WI38 (cell line): ENCODE results near the gene NDUFC1.
"Not testable (repeated sequence)": the region's sequence is repeated elsewhere in the genome, so short reads cannot be mapped to it uniquely, and the experiment has no call there.

Source experiments
- H3K4me3 ChIP-seq: 2 replicates; pipeline ENCODE4 v1.5.1; 2011; ENCODE audit warnings: low read depth, mild to moderate bottlenecking, control low read depth, low read length
- TF ChIP-seq, protein P1 (sequence below): IDR thresholded peaks from 2 replicates; pipeline ENCODE4 v1.5.1; 2012; ENCODE audit warnings: low read depth, mild to moderate bottlenecking, control low read depth, low read length

Gene NDUFC1

DNA sequence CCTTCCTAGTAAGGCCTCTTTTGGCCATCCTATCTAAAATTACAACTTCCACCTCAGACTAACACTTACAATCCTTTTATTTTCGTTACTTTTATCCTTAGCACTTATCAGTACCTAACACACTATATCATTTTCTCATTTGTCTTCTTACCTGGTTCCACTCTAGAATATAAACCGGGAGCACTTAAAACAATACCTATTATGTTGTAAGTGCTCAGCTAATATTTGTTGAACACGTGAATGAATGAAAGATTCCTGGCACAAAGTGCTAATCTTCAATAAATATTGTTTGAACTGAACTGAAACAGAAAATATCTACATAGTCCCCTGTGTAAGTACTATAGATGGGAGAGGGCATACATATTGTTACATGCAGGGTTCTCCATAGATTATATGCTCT lies 36.6 kb downstream of the NDUFC1 start:
- TF ChIP-seq, protein P1, sequence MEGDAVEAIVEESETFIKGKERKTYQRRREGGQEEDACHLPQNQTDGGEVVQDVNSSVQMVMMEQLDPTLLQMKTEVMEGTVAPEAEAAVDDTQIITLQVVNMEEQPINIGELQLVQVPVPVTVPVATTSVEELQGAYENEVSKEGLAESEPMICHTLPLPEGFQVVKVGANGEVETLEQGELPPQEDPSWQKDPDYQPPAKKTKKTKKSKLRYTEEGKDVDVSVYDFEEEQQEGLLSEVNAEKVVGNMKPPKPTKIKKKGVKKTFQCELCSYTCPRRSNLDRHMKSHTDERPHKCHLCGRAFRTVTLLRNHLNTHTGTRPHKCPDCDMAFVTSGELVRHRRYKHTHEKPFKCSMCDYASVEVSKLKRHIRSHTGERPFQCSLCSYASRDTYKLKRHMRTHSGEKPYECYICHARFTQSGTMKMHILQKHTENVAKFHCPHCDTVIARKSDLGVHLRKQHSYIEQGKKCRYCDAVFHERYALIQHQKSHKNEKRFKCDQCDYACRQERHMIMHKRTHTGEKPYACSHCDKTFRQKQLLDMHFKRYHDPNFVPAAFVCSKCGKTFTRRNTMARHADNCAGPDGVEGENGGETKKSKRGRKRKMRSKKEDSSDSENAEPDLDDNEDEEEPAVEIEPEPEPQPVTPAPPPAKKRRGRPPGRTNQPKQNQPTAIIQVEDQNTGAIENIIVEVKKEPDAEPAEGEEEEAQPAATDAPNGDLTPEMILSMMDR = no peak
- H3K4me3 ChIP-seq = no peak overlapping the region

DNA sequence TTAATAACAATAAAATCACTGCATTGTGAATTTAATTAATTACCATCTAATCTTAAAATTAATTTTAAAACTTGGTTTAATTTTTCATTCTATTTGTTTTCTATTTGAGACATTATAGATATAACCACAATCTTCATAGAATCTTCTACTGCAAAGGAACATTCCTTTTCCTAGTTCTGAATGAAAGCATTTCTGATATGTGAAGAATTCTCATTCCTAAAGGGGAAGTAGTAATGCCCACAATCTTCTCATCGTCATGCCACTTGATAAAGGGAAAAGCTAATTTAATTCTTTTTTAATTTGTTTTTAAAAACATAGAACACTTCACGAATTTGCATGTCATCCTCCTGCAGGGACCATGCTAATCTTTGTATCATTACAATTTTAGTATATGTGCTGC lies 45.9 kb downstream of the NDUFC1 start:
- TF ChIP-seq, protein P1 = no peak
- no peak overlapping the region for H3K4me3 ChIP-seq

DNA sequence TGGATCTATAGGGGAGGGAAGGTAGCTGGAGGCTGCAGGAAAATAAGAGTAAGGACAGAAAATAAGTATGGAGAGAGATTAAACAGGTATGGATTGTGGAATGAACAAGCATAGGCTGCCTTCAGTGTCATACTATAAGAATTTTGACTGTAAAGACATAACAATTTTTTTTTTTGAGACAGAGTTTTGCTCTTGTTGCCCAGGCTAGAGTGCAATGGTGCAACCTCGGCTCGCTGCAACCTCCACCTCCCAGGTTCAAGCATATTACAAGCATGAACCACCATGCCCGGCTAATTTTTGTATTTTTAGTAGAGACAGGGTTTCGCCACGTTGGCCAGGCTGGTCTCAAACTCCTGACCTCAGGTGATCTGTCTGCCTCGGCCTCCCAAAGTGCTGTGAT lies 46.7 kb downstream of the NDUFC1 start:
- H3K4me3 ChIP-seq = not testable (repeated sequence)

DNA sequence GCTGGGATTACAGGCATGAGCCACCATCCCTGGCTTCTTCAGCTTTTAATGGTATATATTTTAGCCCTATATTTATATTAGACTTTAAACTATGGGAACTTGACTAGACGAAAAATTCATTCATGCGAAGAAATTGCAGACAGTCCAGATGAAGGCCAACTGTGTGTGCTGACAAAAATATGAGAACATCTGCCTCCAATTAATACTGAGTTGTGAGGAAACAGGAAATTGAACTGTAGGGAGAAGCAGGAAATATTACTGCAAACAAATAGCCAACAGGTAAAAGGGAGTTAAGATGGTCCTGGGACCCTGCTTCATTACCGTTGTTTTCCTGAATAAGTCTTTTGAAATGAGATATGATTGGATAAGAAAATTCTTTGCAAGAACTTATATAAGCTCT lies 48.6 kb downstream of the NDUFC1 start:
- H3K4me3 ChIP-seq = no peak overlapping the region
- TF ChIP-seq, protein P1 = no peak

DNA sequence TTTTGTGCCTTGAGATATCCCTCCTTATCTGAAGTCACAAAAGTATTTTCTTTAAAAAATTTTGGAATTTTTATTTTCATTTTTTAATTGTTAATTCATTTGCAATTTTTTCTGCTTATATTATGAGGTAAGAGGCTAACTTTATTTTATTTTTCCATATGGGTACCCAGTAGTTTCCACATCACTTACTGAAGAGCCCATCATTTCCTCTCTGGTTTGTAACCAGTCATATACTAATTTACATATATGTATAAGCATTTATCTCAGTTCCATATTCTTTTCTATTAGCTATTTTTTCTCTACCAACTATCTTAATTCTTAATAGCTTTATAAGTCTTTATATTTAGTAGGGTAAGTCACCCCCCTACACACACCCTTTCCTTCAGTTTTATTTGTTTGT lies 49.2 kb downstream of the NDUFC1 start:
- TF ChIP-seq, protein P1 = no peak
- H3K4me3 ChIP-seq = no peak overlapping the region

DNA sequence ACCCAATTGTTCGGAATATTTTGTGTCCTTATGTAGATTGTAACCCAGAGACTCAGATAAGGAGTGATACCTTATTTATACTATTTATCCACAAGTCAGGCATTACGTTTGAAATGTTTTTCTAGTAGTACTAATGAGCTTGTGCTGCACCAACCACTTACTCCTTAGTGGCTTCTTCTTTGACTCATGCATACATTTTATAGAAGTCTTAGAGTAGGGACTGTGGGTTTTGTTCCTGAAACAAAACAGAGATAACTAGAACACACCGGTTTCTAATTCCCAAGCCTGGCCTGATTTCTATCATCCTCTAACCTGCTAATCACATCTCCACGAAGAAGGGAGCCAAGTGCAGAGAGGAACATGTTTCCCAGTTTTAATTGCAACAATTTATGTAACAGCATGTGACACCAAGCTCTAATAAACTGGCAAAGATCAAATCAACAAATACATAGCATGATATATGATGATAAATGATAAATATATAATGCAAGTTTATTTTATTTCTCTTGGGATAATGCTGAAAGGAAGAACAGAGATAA lies 54.5 kb downstream of the NDUFC1 start:
- H3K4me3 ChIP-seq = no peak overlapping the region
- TF ChIP-seq, protein P1 = no peak

DNA sequence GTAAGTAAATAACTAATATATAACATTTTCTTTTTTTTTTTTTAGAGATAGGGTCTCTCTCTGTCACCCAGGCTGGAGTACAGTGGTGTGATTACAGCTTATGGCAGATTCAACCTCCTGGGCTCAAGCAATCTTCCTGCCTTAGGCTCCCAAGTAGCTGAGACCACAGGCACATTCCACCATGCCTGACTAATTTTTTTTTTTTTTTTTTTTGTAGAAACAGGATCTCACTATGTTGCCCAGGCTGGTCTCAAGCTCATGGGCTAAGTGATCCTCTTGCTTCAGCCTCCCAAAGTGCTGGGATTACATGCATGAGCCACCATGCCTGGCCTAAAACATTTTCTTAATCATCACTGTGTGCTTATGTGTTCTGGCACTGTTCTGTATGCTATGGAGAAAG lies 55.0 kb downstream of the NDUFC1 start:
- TF ChIP-seq, protein P1 = no peak

DNA sequence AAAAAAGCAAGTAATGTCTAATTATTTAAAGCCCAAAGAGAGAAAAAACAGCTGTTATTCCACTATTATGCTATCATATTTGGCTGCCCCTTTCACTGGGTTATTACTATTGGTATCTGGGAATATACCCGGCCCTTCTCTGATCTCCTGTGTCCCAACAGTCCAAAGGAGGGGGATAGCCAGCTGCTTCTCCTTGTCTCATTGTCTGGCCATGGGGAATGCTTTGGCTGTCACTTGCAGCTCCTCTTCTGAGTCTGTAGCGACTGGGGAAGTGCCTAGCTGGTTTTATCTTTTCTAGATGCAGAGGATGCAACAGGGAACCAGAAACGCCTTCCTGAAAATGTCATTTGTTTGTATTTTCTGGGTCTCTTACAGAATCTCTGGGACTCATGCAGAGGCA lies 56.1 kb downstream of the NDUFC1 start:
- TF ChIP-seq, protein P1 = no peak

More for the DNA sequence above, 55.0 kb downstream of the NDUFC1 start:
- H3K4me3 ChIP-seq = no peak overlapping the region

More for the DNA sequence above, 56.1 kb downstream of the NDUFC1 start:
- no peak overlapping the region for H3K4me3 ChIP-seq
